MM.1S (cell line): Measurements from ENCODE around the gene NBPF4.
"Not testable (repeated sequence)": the region's sequence is repeated elsewhere in the genome, so short reads cannot be mapped to it uniquely, and the experiment has no call there.

Experiments used
- DNase-seq: peaks from one replicate; pipeline ENCODE4 v3.0.0-alpha.2; 2015
- H2AFZ ChIP-seq: fragments of 300-600 bp; sonication (generic); 2 replicates; pipeline ENCODE4 v1.6.0; 2016; ENCODE audit warnings: antibody characterized with exemption, low read length
- H3F3A ChIP-seq: fragments of 300-600 bp; sonication (generic); 2 replicates; pipeline ENCODE4 v1.6.1; 2016; ENCODE audit warnings: mild to moderate bottlenecking, antibody characterized with exemption, low read length, moderate library complexity, mixed read lengths; ENCODE audit not compliant: insufficient read depth
- H3K27ac ChIP-seq: fragments of 300-600 bp; sonication (generic); 2 replicates; pipeline ENCODE4 v1.5.1; 2016; ENCODE audit warnings: mild to moderate bottlenecking, low read length
- H3K27me3 ChIP-seq: fragments of 300-600 bp; sonication (generic); replicated peaks from 2 replicates; pipeline ENCODE4 v1.6.0; 2016; ENCODE audit warnings: low read length; ENCODE audit not compliant: insufficient read depth
- H3K36me3 ChIP-seq: fragments of 300-600 bp; sonication (generic); replicated peaks from 2 replicates; pipeline ENCODE4 v1.6.1; 2016; ENCODE audit warnings: mild to moderate bottlenecking, low read length, mixed read lengths; ENCODE audit not compliant: insufficient read depth
- H3K4me1 ChIP-seq: fragments of 300-600 bp; sonication (generic); 2 replicates; pipeline ENCODE4 v1.6.1; 2016; ENCODE audit warnings: low read length, mixed read lengths
- H3K4me2 ChIP-seq: fragments of 300-600 bp; sonication (generic); 2 replicates; pipeline ENCODE4 v1.6.0; 2016; ENCODE audit warnings: low read depth, low read length
- H3K4me3 ChIP-seq: fragments of 300-600 bp; sonication (generic); 2 replicates; pipeline ENCODE4 v1.5.1; 2016; ENCODE audit warnings: low read length, mixed read lengths
- H3K79me2 ChIP-seq: fragments of 300-600 bp; sonication (generic); 2 replicates; pipeline ENCODE4 v1.6.1; 2016; ENCODE audit warnings: mixed run types, low read length, mixed read lengths
- H3K9ac ChIP-seq: fragments of 300-600 bp; sonication (generic); 2 replicates; pipeline ENCODE4 v1.6.1; 2016; ENCODE audit warnings: low read length, mixed read lengths
- H3K9me2 ChIP-seq: fragments of 300-600 bp; sonication (generic); replicated peaks from 2 replicates; pipeline ENCODE4 v1.6.1; 2016; ENCODE audit warnings: mild to moderate bottlenecking, low read length, mixed read lengths; ENCODE audit not compliant: insufficient read depth
- H3K9me3 ChIP-seq: fragments of 300-600 bp; sonication (generic); replicated peaks from 2 replicates; pipeline ENCODE4 v1.6.1; 2016; ENCODE audit warnings: mild to moderate bottlenecking, low read length, mixed read lengths; ENCODE audit not compliant: insufficient read depth
- H4K20me1 ChIP-seq: fragments of 300-600 bp; sonication (generic); 2 replicates; pipeline ENCODE4 v1.6.1; 2016; ENCODE audit warnings: mild to moderate bottlenecking, low read length, moderate library complexity, mixed read lengths; ENCODE audit not compliant: insufficient read depth

Gene NBPF4

GRCh38 chr1:108243976-108244375 is at the start of gene NBPF4:
Gene NBPF4 (minus strand): TSS chr1:108244076. CDS start chr1:108243761, 315 bp downstream.
- H3K4me3 ChIP-seq, H3F3A ChIP-seq, H3K9me3 ChIP-seq, H3K9ac ChIP-seq, H4K20me1 ChIP-seq, H3K4me1 ChIP-seq, H3K9me2 ChIP-seq, H3K79me2 ChIP-seq, H2AFZ ChIP-seq, H3K36me3 ChIP-seq, DNase-seq, H3K4me2 ChIP-seq, H3K27me3 ChIP-seq, H3K27ac ChIP-seq: not testable (repeated sequence)

GRCh38 chr1:108282528-108283257 is 38.8 kb upstream of the NBPF4 start:
- H3K9me3 ChIP-seq, H3K9ac ChIP-seq, H3K4me3 ChIP-seq, H3K4me1 ChIP-seq, H3K36me3 ChIP-seq, H3K27me3 ChIP-seq, H3K4me2 ChIP-seq, H3F3A ChIP-seq, H2AFZ ChIP-seq, H4K20me1 ChIP-seq, H3K9me2 ChIP-seq, DNase-seq, H3K79me2 ChIP-seq, H3K27ac ChIP-seq: not testable (repeated sequence)

GRCh38 chr1:108272485-108273327 is 28.8 kb upstream of the NBPF4 start:
- H3K9me3 ChIP-seq, H3K79me2 ChIP-seq, H3K27ac ChIP-seq, H3K4me3 ChIP-seq, H3K4me2 ChIP-seq, H3K9me2 ChIP-seq, H4K20me1 ChIP-seq, H3K9ac ChIP-seq, H3F3A ChIP-seq, H3K4me1 ChIP-seq, H3K27me3 ChIP-seq, H3K36me3 ChIP-seq, DNase-seq, H2AFZ ChIP-seq: not testable (repeated sequence)

DNA sequence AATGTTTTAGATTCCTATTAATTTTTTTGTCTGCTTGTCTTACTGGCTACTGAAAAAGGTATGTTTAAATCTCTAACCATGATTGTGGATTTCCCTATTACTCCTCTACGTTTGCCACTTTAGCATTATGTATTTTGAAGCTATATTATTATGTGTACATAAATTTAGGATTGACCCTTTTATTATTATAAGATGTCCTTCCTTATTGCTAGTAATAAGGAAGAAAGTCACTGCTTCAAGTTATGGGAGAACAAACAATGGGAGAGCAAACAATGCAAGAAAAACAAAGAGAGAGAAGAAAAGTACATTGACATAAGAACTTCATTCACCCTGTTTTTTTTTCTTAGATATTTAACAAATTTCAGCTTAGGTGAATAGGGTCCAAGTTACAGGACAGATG is 23.2 kb upstream of the NBPF4 start:
- not testable (repeated sequence) for H3K4me1 ChIP-seq, H3K4me3 ChIP-seq, DNase-seq, H3K27me3 ChIP-seq, H3K79me2 ChIP-seq, H3K27ac ChIP-seq, H3K9me2 ChIP-seq, H3K4me2 ChIP-seq, H4K20me1 ChIP-seq, H3F3A ChIP-seq, H3K36me3 ChIP-seq, H2AFZ ChIP-seq, H3K9ac ChIP-seq, H3K9me3 ChIP-seq

GRCh38 chr1:108261967-108262366 is 18.1 kb upstream of the NBPF4 start:
- H3K9me2 ChIP-seq, H3K4me2 ChIP-seq, H2AFZ ChIP-seq, H3F3A ChIP-seq, H3K27ac ChIP-seq, H3K36me3 ChIP-seq, H3K4me1 ChIP-seq, H3K9me3 ChIP-seq, DNase-seq, H4K20me1 ChIP-seq, H3K4me3 ChIP-seq, H3K27me3 ChIP-seq, H3K9ac ChIP-seq, H3K79me2 ChIP-seq: not testable (repeated sequence)

GRCh38 chr1:108261519-108261918 is 17.6 kb upstream of the NBPF4 start:
- H3K4me1 ChIP-seq, H3K27ac ChIP-seq, H3K79me2 ChIP-seq, H3K36me3 ChIP-seq, H4K20me1 ChIP-seq, H3K9me2 ChIP-seq, H3K9ac ChIP-seq, H3F3A ChIP-seq, H3K4me3 ChIP-seq, H2AFZ ChIP-seq, H3K9me3 ChIP-seq, DNase-seq, H3K4me2 ChIP-seq, H3K27me3 ChIP-seq: not testable (repeated sequence)

GRCh38 chr1:108260578-108261259 is 16.8 kb upstream of the NBPF4 start:
- not testable (repeated sequence) for H3K4me1 ChIP-seq, H3K9ac ChIP-seq, H3K79me2 ChIP-seq, H3K4me3 ChIP-seq, H3K4me2 ChIP-seq, H3K9me3 ChIP-seq, H2AFZ ChIP-seq, H3F3A ChIP-seq, H3K27me3 ChIP-seq, H3K9me2 ChIP-seq, H4K20me1 ChIP-seq, H3K36me3 ChIP-seq, DNase-seq, H3K27ac ChIP-seq
